ENCODE results near the gene MT1F. TPM values are rescaled to one million over a fixed set of nuclear protein-coding genes. Genes with fewer than 3 reads are reported as not detected.
"Not testable (repeated sequence)": the region's sequence is repeated elsewhere in the genome, so short reads cannot be mapped to it uniquely, and the experiment has no call there.

The MT1F gene
- total RNA-seq, 1 donor from 2014 or later: not detected

- H3K27ac ChIP-seq (ENCODE audit: low read depth, low read length): no peak overlapping the region
- no peak overlapping the region for H3K4me3 ChIP-seq (ENCODE audit: insufficient read depth, low read depth, low read length)
- H2AFZ ChIP-seq (ENCODE audit: low read depth, low read length): no peak overlapping the region
- H3K4me1 ChIP-seq (ENCODE audit: insufficient read depth, low read length): peaks cover 37% of the 10 kb centered on the region
- H3K27me3 ChIP-seq (ENCODE audit: insufficient read depth, low read length): no peaks in the 10 kb centered on the region
- H3K36me3 ChIP-seq (ENCODE audit: insufficient read depth, low read length): no peaks in the 10 kb centered on the region
- H3K4me3 Mint-ChIP-seq (ENCODE audit: unreplicated experiment): no peak overlapping the region
- peaks cover 2% of the 10 kb centered on the region for H3K79me2 ChIP-seq (ENCODE audit: insufficient read depth, low read length)
- H4K20me1 ChIP-seq (ENCODE audit: insufficient read depth, low read length): no peaks in the 10 kb centered on the region
- DNase-seq (ENCODE audit: low read depth): no peak
- no peaks in the 10 kb centered on the region for H3K9me3 ChIP-seq (ENCODE audit: insufficient read depth, low read depth, low read length)
- H3K27me3 Mint-ChIP-seq (ENCODE audit: low read depth, unreplicated experiment): peaks cover 61% of the 10 kb centered on the region
- H3K27ac Mint-ChIP-seq (ENCODE audit: unreplicated experiment): no peak overlapping the region
- no peak for FAIRE-seq
- H3K4me2 ChIP-seq (ENCODE audit: low read length): peak overlapping the region; percentile 85
- peaks cover 4% of the 10 kb centered on the region for H3K4me1 Mint-ChIP-seq (ENCODE audit: low read depth, unreplicated experiment)
- TF ChIP-seq CTCF (IDR thresholded peaks at IDR 0.05; ENCODE audit: insufficient read depth, low read depth, low read length): no peak
- no peak for TF ChIP-seq EZH2 (IDR thresholded peaks at IDR 0.05; ENCODE audit: insufficient read depth, low read length)
- H3K36me3 Mint-ChIP-seq (ENCODE audit: low read depth, unreplicated experiment): peaks cover 3% of the 10 kb centered on the region
- H3K9me3 Mint-ChIP-seq (ENCODE audit: unreplicated experiment): no peaks in the 10 kb centered on the region
- no peak overlapping the region for H3K9ac ChIP-seq (ENCODE audit: low read length)
Observed at GRCh38 chr16:56618138-56618537, 39.6 kb upstream of the MT1F start.

GRCh38 chr16:56620339-56620897 lies 37.3 kb upstream of the MT1F start:
- FAIRE-seq (no peak), DNase-seq (ENCODE audit: low read depth) (no peak)
- Mint-ChIP-seq H3K4me3 (ENCODE audit: unreplicated experiment) (no peak overlapping the region), H3K27ac (ENCODE audit: unreplicated experiment) (no peak overlapping the region), H3K27me3 (ENCODE audit: low read depth, unreplicated experiment) (peaks cover 75% of the 10 kb centered on the region), H3K36me3 (ENCODE audit: low read depth, unreplicated experiment) (peaks cover 6% of the 10 kb centered on the region), H3K9me3 (ENCODE audit: unreplicated experiment) (no peaks in the 10 kb centered on the region), H3K4me1 (ENCODE audit: low read depth, unreplicated experiment) (no peaks in the 10 kb centered on the region)
- no peaks in the 10 kb centered on the region for H4K20me1 ChIP-seq (ENCODE audit: insufficient read depth, low read length)
- H3K79me2 ChIP-seq (ENCODE audit: insufficient read depth, low read length): peaks cover 6% of the 10 kb centered on the region
- no peak overlapping the region for H3K4me2 ChIP-seq (ENCODE audit: low read length)
- no peaks in the 10 kb centered on the region for H3K9me3 ChIP-seq (ENCODE audit: insufficient read depth, low read depth, low read length)
- no peak overlapping the region for H3K27ac ChIP-seq (ENCODE audit: low read depth, low read length)
- TF ChIP-seq CTCF (IDR thresholded peaks at IDR 0.05; ENCODE audit: insufficient read depth, low read depth, low read length) (no peak), EZH2 (IDR thresholded peaks at IDR 0.05; ENCODE audit: insufficient read depth, low read length) (no peak)
- H3K36me3 ChIP-seq (ENCODE audit: insufficient read depth, low read length): no peaks in the 10 kb centered on the region
- H3K4me1 ChIP-seq (ENCODE audit: insufficient read depth, low read length): peaks cover 22% of the 10 kb centered on the region
- no peak overlapping the region for H3K9ac ChIP-seq (ENCODE audit: low read length)
- H2AFZ ChIP-seq (ENCODE audit: low read depth, low read length): no peak overlapping the region
- no peak overlapping the region for H3K4me3 ChIP-seq (ENCODE audit: insufficient read depth, low read depth, low read length)
- no peaks in the 10 kb centered on the region for H3K27me3 ChIP-seq (ENCODE audit: insufficient read depth, low read length)

- H2AFZ ChIP-seq (ENCODE audit: low read depth, low read length); H3K4me2 ChIP-seq (ENCODE audit: low read length); H3K9me3 Mint-ChIP-seq (ENCODE audit: unreplicated experiment); H3K27ac Mint-ChIP-seq (ENCODE audit: unreplicated experiment); H3K4me3 Mint-ChIP-seq (ENCODE audit: unreplicated experiment); H3K27ac ChIP-seq (ENCODE audit: low read depth, low read length); H3K27me3 ChIP-seq (ENCODE audit: insufficient read depth, low read length); H3K4me1 Mint-ChIP-seq (ENCODE audit: low read depth, unreplicated experiment); DNase-seq (ENCODE audit: low read depth); H3K36me3 ChIP-seq (ENCODE audit: insufficient read depth, low read length); H3K4me3 ChIP-seq (ENCODE audit: insufficient read depth, low read depth, low read length); H3K9ac ChIP-seq (ENCODE audit: low read length); FAIRE-seq; H3K36me3 Mint-ChIP-seq (ENCODE audit: low read depth, unreplicated experiment); H3K9me3 ChIP-seq (ENCODE audit: insufficient read depth, low read depth, low read length): not testable (repeated sequence)
- H3K79me2 ChIP-seq (ENCODE audit: insufficient read depth, low read length): peaks cover 20% of the 10 kb centered on the region
- peaks cover 30% of the 10 kb centered on the region for H3K4me1 ChIP-seq (ENCODE audit: insufficient read depth, low read length)
- peaks cover 11% of the 10 kb centered on the region for H4K20me1 ChIP-seq (ENCODE audit: insufficient read depth, low read length)
- H3K27me3 Mint-ChIP-seq (ENCODE audit: low read depth, unreplicated experiment): peaks cover 68% of the 10 kb centered on the region
Observed at GRCh38 chr16:56621665-56622445, 35.9 kb upstream of the MT1F start.

- peaks cover 11% of the 10 kb centered on the region for H4K20me1 ChIP-seq (ENCODE audit: insufficient read depth, low read length)
- H3K27me3 Mint-ChIP-seq (ENCODE audit: low read depth, unreplicated experiment): peaks cover 57% of the 10 kb centered on the region
- not testable (repeated sequence) for H3K9ac ChIP-seq (ENCODE audit: low read length); H3K4me3 ChIP-seq (ENCODE audit: insufficient read depth, low read depth, low read length); H2AFZ ChIP-seq (ENCODE audit: low read depth, low read length); H3K36me3 Mint-ChIP-seq (ENCODE audit: low read depth, unreplicated experiment); H3K9me3 Mint-ChIP-seq (ENCODE audit: unreplicated experiment); H3K36me3 ChIP-seq (ENCODE audit: insufficient read depth, low read length); DNase-seq (ENCODE audit: low read depth); H3K9me3 ChIP-seq (ENCODE audit: insufficient read depth, low read depth, low read length); H3K4me2 ChIP-seq (ENCODE audit: low read length); H3K4me1 Mint-ChIP-seq (ENCODE audit: low read depth, unreplicated experiment); H3K4me3 Mint-ChIP-seq (ENCODE audit: unreplicated experiment); H3K27ac ChIP-seq (ENCODE audit: low read depth, low read length); H3K27me3 ChIP-seq (ENCODE audit: insufficient read depth, low read length); H3K27ac Mint-ChIP-seq (ENCODE audit: unreplicated experiment); FAIRE-seq
- peaks cover 25% of the 10 kb centered on the region for H3K4me1 ChIP-seq (ENCODE audit: insufficient read depth, low read length)
- H3K79me2 ChIP-seq (ENCODE audit: insufficient read depth, low read length): peaks cover 20% of the 10 kb centered on the region
Observed at GRCh38 chr16:56623184-56623583, 34.6 kb upstream of the MT1F start.

Data from astrocyte (in vitro differentiated cells and primary cell).